Measurements from ENCODE around the gene NGDN. TPM values are rescaled to one million over a fixed set of nuclear protein-coding genes. Genes with fewer than 3 reads are reported as not detected.

The NGDN gene
- total RNA-seq, 1 donor from 2014 or later: 17.2 TPM

GRCh38 chr14:23486036-23486435 is 16.5 kb downstream of the NGDN start:
- no peak for TF ChIP-seq CTCF (IDR thresholded peaks at IDR 0.05; ENCODE audit: borderline replicate concordance)
- H3K9me3 ChIP-seq (replicated peaks): no peaks in the 10 kb centered on the region
- peaks cover 11% of the 10 kb centered on the region for H3K36me3 ChIP-seq
- H3K27me3 ChIP-seq (ENCODE audit: low read depth): no peaks in the 10 kb centered on the region
- no peak for DNase-seq
- no peak overlapping the region for H3K27ac ChIP-seq (replicated peaks)
- intact Hi-C loops (cut with micrococcal nuclease): no loop called here
- no peaks in the 10 kb centered on the region for H3K4me1 ChIP-seq
- no peak overlapping the region for H3K4me3 ChIP-seq

GRCh38 chr14:23487216-23487615 is 17.7 kb downstream of the NGDN start:
- Histone ChIP-seq H3K4me1 (no peaks in the 10 kb centered on the region), H3K27ac (replicated peaks) (no peak overlapping the region), H3K9me3 (replicated peaks) (no peaks in the 10 kb centered on the region), H3K4me3 (no peak overlapping the region), H3K36me3 (peaks cover 11% of the 10 kb centered on the region), H3K27me3 (ENCODE audit: low read depth) (no peaks in the 10 kb centered on the region)
- no peak for TF ChIP-seq CTCF (IDR thresholded peaks at IDR 0.05; ENCODE audit: borderline replicate concordance)
- intact Hi-C loops (cut with micrococcal nuclease): no loop called here
- DNase-seq: no peak

- no peaks in the 10 kb centered on the region for H3K4me1 ChIP-seq
- intact Hi-C loops (cut with micrococcal nuclease): no loop called here
- no peaks in the 10 kb centered on the region for H3K9me3 ChIP-seq (replicated peaks)
- no peak overlapping the region for H3K4me3 ChIP-seq
- H3K36me3 ChIP-seq: no peaks in the 10 kb centered on the region
- no peak for DNase-seq
- TF ChIP-seq CTCF (IDR thresholded peaks at IDR 0.05; ENCODE audit: borderline replicate concordance): no peak
- H3K27ac ChIP-seq (replicated peaks): no peak overlapping the region
- no peaks in the 10 kb centered on the region for H3K27me3 ChIP-seq (ENCODE audit: low read depth)
Measured at GRCh38 chr14:23492618-23493272, 23.2 kb downstream of the NGDN start.

GRCh38 chr14:23494223-23494622 is 24.7 kb downstream of the NGDN start:
- Histone ChIP-seq H3K4me1 (no peaks in the 10 kb centered on the region), H3K36me3 (no peaks in the 10 kb centered on the region), H3K9me3 (replicated peaks) (no peaks in the 10 kb centered on the region), H3K27me3 (ENCODE audit: low read depth) (no peaks in the 10 kb centered on the region), H3K4me3 (no peak overlapping the region), H3K27ac (replicated peaks) (no peak overlapping the region)
- intact Hi-C loops (cut with micrococcal nuclease): no loop called here
- TF ChIP-seq CTCF (IDR thresholded peaks at IDR 0.05; ENCODE audit: borderline replicate concordance): no peak
- no peak for DNase-seq

- H3K4me3 ChIP-seq: no peak overlapping the region
- intact Hi-C loops (cut with micrococcal nuclease): no loop called here
- no peak for DNase-seq
- no peak for TF ChIP-seq CTCF (IDR thresholded peaks at IDR 0.05; ENCODE audit: borderline replicate concordance)
- H3K27me3 ChIP-seq (ENCODE audit: low read depth): no peaks in the 10 kb centered on the region
- peaks cover 3% of the 10 kb centered on the region for H3K36me3 ChIP-seq
- H3K4me1 ChIP-seq: no peaks in the 10 kb centered on the region
- no peak overlapping the region for H3K27ac ChIP-seq (replicated peaks)
- no peaks in the 10 kb centered on the region for H3K9me3 ChIP-seq (replicated peaks)
Measured at GRCh38 chr14:23512156-23512555, 42.7 kb downstream of the NGDN start.
